Measurements from ENCODE around the gene AR.

GRCh38 chrX:67622053-67622585 lies 78.3 kb downstream of the AR start:
- TF ChIP-seq CTCF (conservative IDR thresholded peaks at IDR 0.05 in 1 of 2, IDR thresholded peaks at IDR 0.05 in 1 of 2; ENCODE audit: extremely low read depth in 1 of 2, insufficient read depth in 1 of 2, low read depth in 1 of 2, low read length in 2 of 2), result no peak
- no peak for TF ChIP-seq EZH2 (IDR thresholded peaks at IDR 0.05; ENCODE audit: borderline replicate concordance, low read length)
